GM12878 (cell line): ENCODE measurements around the gene STARD13.

Experiments used
- EP300 ChIP-seq, 2 experiments: fragments of 150-350 bp in 1 of 2; IDR thresholded peaks; 2 replicates each; pipeline ENCODE4 v1.6.1; 2011 to 2012; ENCODE audit warnings: low read depth in 2 of 2, low read length in 2 of 2, borderline replicate concordance in 1 of 2, improper control_type of control experiment in 1 of 2, inconsistent platforms in 1 of 2; ENCODE audit not compliant: control insufficient read depth in 1 of 2
- RCOR1 ChIP-seq: conservative IDR thresholded peaks from 2 replicates; pipeline ENCODE4 v1.6.1; 2012; ENCODE audit warnings: low read depth, low read length, improper control_type of control experiment

DNA sequence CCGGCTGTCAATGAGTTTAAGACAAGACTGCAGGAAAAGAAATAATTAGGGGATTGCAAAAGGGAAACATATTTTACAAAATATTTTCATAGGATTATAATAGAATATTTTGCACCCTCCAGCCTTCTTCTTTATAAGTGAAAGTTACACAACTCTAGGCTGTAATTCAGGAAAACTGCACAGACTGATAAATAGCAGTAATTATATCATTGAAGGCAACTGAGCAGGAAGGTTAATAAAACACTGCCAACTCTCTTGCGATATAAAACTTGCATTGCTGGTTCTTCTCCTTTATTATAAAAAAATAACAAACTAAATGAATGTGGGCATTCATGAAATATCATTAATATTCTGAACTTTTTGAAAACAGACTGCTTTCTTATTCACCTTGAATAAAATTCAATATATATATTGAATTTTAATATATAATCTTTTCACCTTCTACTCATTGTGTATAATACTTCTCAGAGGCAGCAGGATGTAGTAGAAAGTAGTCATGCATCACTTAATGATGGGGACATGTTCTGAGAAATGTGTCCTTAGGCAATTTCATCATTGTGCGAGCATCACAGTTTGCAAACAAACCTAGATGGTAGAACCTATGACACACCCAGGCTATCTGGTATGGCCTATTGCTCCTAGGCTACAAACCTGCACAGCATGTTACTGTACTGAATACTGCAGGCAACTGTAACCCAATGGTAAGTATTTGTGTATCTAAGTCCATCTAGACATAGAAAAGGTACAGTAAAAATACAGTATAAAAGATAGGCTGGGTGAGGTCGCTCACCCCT, 24.9 kb upstream of the STARD13 start:
- TF ChIP-seq RCOR1 (no peak), EP300 (IDR thresholded peaks at IDR 0.05; ENCODE audit: borderline replicate concordance in 1 of 2, control insufficient read depth in 1 of 2, low read depth in 2 of 2, low read length in 2 of 2) (no peak)
